Measurements from ENCODE around the gene SIRT5.

DNA sequence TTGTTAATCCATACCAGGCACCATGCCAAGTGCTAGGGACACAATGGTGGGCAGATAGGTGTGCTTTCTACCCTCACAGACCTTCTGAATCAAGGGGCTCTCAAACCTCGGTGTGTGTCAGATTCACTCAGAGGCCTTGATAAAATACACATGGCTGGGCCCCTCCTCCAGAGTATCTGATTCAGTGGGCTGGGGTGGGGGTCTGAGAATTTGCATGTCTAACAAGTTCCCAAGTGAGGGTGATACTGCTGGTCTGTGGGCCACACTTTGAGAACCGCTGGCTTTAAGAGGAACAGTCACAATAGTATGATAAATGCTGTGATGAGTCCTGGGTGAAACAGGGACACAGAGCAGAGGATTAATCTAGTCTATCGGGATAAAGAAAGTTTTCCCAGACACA, 35.8 kb upstream of the SIRT5 start:
- TF ChIP-seq, protein P1, sequence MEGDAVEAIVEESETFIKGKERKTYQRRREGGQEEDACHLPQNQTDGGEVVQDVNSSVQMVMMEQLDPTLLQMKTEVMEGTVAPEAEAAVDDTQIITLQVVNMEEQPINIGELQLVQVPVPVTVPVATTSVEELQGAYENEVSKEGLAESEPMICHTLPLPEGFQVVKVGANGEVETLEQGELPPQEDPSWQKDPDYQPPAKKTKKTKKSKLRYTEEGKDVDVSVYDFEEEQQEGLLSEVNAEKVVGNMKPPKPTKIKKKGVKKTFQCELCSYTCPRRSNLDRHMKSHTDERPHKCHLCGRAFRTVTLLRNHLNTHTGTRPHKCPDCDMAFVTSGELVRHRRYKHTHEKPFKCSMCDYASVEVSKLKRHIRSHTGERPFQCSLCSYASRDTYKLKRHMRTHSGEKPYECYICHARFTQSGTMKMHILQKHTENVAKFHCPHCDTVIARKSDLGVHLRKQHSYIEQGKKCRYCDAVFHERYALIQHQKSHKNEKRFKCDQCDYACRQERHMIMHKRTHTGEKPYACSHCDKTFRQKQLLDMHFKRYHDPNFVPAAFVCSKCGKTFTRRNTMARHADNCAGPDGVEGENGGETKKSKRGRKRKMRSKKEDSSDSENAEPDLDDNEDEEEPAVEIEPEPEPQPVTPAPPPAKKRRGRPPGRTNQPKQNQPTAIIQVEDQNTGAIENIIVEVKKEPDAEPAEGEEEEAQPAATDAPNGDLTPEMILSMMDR (IDR thresholded peaks at IDR 0.05) = no peak
- TF ChIP-seq POLR2A (IDR thresholded peaks at IDR 0.05) (no peak), EP300 (IDR thresholded peaks at IDR 0.05) (no peak)

All from tibial nerve (tissue), 4 donors.